GM19023 (cell line): Measurements from ENCODE around the gene OR2V2.
"Not testable (repeated sequence)": the region's sequence is repeated elsewhere in the genome, so short reads cannot be mapped to it uniquely, and the experiment has no call there.

Experiments
- ATAC-seq: cut with Tn5 transposase; IDR thresholded peaks from one replicate; pipeline ENCODE4 v1.9.1; 2021; ENCODE audit warnings: mild to moderate bottlenecking, moderate library complexity; ENCODE audit not compliant: unreplicated experiment

OR2V2 gene

DNA sequence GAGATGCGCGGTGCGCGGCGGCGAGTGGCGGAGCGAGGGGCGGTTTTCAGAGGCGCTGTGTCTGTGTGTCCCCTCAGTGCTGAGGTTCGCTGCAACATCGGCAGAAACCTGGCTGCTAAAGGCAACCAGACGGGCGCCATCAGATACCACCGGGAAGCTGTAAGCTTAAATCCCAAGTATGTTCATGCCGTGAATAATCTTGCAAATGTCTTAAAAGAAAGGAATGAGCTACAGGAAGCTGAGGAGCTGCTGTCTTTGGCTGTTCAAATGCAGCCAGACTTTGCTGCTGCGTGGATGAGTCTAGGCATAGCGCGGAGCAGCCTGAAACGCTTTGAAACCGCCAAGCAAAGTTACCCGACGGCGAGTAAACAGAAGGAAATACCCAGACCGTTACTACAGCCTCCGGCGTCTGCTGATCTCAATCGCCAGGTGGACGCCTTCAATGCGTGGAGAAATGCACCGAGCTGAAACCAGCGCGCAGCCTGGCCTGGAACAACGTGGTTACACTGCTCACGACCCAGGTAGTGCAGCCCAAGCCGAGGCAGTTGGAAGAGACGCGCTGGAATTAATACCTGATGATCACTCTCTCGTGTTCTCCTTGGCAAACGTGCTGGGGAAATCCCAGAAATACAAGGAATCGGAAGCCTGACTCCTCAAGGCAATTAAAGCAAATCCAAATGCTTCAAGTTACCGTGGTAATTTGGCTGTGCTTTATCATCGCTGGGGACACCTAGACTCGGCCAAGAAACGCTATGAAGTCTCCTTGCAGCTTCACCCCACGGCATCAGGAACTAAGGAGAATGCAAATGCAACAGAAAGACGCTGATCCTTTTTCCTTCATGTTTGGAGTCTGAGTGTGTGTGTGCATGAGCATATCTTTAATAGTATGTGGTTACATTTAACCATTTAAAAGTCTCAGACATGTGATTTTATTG is 32.3 kb upstream of the OR2V2 start:
- no peak for ATAC-seq

DNA sequence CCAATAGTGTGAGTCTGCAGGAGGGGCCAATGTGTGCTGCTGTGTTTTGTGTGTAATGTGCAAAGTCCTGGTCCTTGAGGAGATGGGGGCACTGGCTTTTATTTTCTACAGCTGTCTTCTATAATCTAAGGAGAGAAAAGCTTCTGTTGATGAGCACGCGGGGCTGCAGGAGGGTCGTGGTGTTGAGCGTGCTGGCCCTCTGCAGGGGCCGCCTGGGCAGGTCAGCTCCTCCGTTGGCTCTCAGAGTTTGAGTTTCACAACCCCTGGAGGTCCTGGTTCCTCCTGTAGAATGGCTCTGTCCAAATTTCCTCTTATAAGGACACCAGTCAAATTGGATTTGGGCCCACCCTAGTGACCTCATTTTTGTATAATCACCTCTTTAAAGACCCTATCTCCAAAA is 29.0 kb upstream of the OR2V2 start:
- no peak for ATAC-seq

- ATAC-seq: no peak
Measured at GRCh38 chr5:181119105-181119504, 28.3 kb upstream of the OR2V2 start.

- no peak for ATAC-seq
Measured at GRCh38 chr5:181120306-181120705, 27.1 kb upstream of the OR2V2 start.

DNA sequence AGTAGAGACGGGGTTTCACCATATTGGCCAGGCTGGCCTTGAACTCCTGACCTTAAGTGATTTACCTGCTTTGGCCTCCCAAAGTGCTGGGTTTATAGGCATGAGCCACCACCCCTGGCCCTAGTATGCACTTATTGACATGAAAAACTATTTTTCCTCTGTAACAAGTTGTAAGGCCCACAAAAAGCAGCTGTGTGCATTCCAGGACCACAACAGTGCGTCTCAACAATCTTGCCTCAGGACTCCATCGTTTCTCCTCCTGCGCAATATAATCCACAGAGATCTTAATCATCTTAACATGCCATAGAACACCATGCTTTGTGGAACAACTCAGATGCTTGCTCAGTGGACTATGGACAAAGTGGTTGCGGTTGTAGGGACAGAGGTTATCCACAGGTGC is 26.6 kb upstream of the OR2V2 start:
- ATAC-seq: no peak

GRCh38 chr5:181121675-181122561 is 25.5 kb upstream of the OR2V2 start:
- no peak for ATAC-seq

GRCh38 chr5:181124526-181124925 is 22.9 kb upstream of the OR2V2 start:
- ATAC-seq: no peak

- no peak for ATAC-seq
Measured at GRCh38 chr5:181126841-181127240, 20.5 kb upstream of the OR2V2 start.

- ATAC-seq: no peak
Measured at GRCh38 chr5:181127456-181127855, 19.9 kb upstream of the OR2V2 start.

DNA sequence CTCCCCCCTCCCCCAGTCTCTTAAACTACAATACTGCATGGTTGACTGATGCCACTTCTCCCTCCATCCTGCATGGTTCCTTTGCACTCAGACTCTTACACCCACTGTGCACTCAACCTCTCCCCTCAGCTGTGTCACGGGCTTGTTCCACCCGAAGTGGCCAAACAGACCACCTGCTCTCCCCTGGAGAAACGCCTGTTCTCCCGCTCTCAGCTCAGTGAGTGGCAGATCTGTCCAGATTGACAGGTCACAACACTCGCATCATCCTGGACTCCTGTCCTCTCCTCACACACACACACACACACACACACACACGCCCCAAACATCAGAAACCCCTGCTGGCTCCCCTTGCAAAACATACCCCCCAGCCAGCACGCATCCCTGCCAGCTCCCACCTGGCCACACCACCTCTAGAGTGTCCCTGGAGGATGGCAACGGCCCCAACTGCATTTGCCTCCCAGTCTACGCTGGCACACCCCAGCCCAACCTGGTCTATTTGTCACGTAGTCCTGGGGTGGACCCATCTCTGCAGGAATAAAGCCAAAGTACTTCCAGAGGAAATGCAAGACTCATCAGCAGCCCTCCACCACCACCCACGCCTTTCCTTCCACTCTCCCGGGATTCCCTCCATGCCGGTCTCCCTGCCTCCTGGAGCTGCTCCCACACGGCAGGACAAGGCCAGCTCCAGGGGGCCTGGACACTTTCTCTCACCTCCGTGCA is 19.3 kb upstream of the OR2V2 start:
- no peak for ATAC-seq

DNA sequence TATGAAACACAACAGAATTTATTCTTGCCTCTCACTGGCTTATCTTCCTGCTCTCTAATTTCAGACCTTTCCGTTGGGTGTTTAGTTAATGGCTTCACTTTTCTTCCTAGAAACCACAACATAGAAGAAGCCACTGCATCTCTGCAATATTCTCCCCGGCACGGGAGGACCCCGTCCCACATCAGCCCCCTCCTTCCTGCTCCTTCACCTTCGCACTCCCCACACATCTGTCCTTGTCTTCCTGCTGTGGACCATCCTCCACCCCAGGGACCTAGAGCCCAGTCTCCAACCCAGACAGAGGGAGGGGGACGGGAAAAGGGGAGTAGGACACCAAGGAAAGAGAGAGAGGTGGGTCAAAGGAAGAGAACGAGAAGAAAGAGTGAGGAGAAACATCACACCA is 17.8 kb upstream of the OR2V2 start:
- no peak for ATAC-seq

- not testable (repeated sequence) for ATAC-seq
Measured at GRCh38 chr5:181130081-181130480, 17.3 kb upstream of the OR2V2 start.

DNA sequence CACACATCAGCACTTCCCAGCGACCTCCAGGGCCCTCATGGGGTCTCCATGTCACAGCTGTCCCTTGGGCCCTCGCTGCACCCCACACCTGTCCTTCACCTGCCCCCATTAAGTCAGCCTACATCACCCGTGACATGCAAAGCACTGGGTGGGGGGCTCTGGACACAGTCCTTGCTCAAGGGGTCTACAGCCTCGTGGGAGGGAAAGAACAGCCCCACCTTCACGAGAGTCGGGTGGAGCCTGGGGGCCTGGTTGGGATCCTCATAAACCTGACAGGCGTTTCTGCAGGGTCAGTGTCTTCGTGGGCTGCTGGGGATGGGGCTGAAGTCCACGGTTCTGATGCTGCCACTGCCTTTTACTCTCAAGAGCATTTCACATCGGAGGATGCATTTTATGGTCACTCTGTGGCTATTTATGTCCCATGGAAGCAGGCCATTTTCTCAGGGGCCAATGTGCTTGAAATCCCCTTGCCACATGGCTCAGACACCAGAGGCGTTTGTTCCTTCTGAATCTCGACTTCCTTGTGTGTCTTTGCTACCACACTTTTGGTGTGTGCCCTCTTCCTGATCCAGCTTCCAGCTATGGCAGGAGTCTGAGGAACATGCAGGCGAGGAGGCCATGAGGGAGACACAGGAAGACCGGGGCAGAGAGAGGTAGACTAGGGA is 16.4 kb upstream of the OR2V2 start, which contains the start of gene OR2V1:
Gene OR2V1 (minus strand): TSS at position 338 of the 665 bp plus-strand sequence. CDS start 5,865 bp downstream, outside the sequence.
- no peak for ATAC-seq

DNA sequence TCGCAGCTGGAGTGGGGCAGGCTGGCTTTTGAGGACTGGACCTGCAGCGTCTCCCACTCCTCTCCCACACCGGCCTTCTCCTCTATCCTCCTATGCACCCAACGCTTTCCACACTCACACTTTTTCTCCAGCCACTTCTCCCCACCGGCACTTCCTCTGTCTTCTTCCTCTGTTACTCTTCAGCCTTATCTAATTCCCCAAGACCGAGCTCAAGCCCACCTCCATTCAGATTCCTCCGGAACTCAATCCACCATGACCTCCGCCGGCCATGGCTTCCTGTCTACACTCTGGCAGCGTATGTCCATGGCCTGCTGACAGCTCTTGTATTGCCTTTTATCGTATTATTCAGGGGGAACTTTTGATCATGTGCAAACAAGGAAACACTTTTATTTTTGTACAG is 15.9 kb upstream of the OR2V2 start:
- no peak for ATAC-seq

- ATAC-seq: no peak
Measured at GRCh38 chr5:181133083-181133482, 14.3 kb upstream of the OR2V2 start.

DNA sequence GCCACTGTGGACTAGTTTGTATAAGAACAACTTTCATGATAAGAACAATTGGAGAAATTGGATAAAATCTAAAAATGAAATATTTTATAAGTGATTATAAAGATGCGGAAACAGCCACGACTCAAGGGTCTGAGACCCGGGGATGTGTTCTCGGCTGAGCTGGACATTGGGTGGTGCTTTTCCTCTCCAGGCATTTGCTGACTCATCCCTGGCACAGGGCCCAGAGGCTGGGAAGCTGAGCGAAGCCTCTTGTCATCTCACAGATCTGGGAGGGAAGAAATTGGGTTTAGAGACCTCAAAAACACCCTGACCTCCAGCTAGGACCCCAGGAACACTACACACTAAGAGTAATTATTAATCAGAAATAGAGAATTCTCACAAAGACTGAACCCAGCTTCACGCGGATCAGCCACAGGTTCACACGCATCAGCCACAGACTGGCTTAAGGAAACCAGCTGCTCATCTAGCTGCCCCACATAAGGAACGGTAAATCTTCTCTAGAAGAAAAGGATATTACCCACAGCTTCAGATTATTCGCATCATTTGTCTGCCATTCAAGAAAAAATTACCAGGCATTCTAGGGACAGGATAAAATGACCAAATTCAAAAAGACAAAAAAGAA is 13.7 kb upstream of the OR2V2 start:
- no peak for ATAC-seq

DNA sequence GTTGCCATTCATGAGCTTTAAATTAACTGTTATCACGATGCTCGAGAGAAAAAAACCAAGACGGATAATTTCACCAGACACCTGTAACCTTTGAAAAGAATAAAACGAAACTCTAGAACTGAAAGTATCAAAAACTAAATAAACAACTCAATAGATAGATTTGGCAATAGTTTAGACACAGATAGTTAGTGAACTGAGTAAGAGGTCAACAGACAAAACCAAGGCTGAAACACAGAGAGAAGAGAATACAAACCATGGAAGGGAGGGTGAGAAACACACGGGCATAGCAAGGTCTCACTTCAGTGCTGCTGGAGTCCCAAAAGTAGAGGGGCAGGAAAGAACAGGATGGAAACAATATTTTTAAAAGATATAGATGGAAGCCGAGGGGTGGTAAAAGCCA is 13.1 kb upstream of the OR2V2 start:
- no peak for ATAC-seq

DNA sequence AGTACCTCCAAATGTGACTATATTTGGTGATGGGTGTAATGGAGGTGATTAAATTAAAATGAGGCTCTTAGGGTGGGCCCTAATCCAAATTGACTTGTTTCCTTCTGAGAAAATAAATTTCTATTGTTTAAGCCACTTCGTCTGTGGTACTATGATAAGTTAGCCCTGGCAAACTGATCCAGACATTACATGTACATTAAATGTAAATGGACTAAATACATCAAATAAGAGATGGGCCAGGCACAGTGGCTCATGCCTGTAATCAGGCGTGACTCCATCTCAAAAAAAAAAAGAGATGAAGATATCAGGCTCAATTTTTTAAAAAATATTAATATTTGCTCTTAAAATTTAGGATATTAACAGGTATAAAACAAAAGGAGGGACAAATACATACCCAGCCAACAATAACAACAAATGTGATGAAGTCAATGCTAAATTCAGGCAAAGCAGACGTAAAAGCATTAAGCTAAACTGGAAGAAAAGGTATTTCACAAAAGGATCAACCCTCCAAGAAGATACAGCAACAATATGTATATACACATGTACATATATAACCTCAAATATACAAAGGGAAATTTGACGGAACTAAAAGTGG is 10.9 kb upstream of the OR2V2 start:
- ATAC-seq: no peak

DNA sequence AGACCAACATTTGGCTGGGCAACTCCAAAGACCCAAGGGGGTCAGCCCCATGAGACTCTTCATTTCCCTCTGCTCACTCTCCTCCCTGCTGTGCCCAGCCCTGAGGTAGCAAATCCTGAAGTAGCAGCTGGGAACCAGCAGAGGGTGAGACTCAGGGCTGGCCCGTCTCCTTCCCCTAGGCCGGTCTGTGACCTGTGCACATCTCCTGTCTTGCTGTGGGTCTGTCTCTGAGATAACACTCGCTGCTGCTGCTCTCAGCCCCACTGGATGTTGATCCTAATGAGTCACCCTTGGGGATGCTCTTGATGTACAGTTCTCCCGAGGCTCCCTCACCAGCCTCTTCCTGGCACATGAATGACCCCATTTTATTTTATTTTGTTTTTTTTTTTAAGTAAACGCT is 9.1 kb upstream of the OR2V2 start:
- ATAC-seq: no peak

GRCh38 chr5:181140766-181141165 is 6.6 kb upstream of the OR2V2 start:
- no peak for ATAC-seq
